ENCODE data around the gene WDR5. TPM values are rescaled to one million over a fixed set of nuclear protein-coding genes. Genes with fewer than 3 reads are reported as not detected.
A peak's percentile ranks its signal among the peaks of the same experiment; 100 is the strongest.

The WDR5 gene
- total RNA-seq, 1 donor from 2014 or later = 16.6 TPM

- intact Hi-C loops (cut with DNase I) = no loop called here
- DNase-seq (ENCODE audit: low spot score) = peak; percentile 84
Measured at GRCh38 chr9:134130503-134131375, 5.1 kb upstream of the WDR5 start.

DNA sequence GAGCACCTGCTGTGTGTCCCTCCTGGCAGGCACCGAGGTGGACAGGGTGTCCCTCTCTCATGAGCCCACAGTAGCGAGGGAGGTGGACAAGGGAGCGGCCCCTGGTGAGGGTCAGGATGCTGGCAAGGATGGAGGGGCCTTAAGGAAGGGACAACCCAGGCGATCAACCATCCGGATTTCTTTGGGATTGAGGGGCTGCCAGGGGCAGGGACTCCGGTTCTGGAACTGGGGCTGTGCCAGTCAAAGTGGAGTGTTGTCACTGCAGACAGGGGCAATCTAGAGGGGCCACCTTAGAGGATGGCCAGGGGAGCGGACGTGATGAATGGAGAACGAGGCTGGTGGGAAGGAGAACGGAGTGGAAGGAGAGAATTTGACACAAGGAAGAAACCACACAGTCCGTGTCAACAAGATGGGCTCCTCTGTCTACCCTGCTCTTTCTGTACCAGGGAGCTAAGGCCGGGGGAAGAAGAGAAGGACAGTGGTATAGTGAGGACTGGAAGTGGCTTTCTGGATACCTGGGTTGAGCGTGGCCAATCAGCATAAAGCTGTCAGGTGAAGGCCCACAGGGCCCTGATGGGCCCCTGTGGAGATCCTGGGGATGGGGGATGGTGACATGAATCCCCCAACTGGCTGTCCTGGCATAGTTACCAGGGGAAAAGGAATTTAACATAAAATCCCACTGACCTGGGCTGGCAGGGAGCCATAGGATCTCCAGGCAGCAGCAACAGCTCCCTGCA lies 4.2 kb upstream of the WDR5 start:
- no peak for DNase-seq (ENCODE audit: low spot score)

DNA sequence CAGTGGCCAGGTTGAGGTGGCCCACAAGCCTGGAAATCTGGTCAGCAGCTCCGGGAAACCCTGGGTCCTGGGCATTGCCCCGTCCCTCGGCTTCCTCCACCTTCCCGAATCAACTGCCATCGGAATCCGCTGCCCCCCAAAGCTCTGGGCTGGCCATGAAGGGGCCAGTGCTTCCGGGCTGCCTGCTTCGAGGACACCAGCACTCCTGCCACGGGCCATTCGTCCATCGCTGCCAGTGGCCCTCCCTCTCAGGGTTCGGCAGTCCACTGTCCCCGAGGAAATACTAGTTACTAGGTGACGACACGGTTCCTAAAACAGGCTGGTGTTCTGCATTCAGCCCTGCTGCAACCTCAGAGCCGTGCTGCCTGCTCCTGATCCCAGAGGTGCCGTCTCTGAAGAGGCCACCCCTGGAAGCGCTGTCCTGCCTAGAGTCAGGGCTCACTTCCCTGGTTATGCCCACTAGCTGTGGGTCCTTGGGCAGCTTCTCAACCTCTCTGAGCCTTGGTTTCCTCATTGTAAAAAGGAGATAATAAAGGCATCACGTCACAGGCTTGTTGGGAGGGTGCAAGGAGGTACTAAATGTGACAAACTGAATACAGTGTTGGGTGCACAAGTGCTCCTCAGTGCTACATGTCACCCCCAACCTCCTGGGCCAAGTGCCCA lies 3.5 kb upstream of the WDR5 start:
- DNase-seq (ENCODE audit: low spot score) = no peak
- intact Hi-C loops (cut with DNase I) = no loop called here

More for the DNA sequence above, 4.2 kb upstream of the WDR5 start:
- intact Hi-C loops (cut with DNase I) = no loop called here

DNA sequence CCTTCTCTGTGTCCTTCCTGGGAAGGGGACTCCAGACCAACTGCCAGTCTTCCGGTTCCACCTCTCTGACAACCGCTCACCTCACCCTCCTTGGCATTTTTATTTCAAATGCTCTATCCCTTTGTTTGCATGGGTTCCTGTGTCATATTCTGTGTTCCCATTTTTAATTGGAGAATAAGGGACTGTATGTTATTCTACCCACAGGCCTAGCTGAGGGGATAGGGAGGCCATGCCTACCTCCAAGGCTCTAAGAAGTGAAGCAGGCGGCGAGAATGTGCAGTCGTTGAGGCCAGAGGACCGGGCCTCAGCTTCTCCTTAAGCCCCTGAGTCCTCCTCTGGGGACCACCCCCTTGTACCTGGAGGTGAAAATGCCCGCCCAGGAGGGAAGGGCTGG lies 936 bp upstream of the WDR5 start:
- DNase-seq (ENCODE audit: low spot score) = no peak
- intact Hi-C loops (cut with DNase I) = loop anchor here (5.0 kb wide), 1 partner anchor 108 kb away; the partner anchor contains the start of gene BRD3OS

DNA sequence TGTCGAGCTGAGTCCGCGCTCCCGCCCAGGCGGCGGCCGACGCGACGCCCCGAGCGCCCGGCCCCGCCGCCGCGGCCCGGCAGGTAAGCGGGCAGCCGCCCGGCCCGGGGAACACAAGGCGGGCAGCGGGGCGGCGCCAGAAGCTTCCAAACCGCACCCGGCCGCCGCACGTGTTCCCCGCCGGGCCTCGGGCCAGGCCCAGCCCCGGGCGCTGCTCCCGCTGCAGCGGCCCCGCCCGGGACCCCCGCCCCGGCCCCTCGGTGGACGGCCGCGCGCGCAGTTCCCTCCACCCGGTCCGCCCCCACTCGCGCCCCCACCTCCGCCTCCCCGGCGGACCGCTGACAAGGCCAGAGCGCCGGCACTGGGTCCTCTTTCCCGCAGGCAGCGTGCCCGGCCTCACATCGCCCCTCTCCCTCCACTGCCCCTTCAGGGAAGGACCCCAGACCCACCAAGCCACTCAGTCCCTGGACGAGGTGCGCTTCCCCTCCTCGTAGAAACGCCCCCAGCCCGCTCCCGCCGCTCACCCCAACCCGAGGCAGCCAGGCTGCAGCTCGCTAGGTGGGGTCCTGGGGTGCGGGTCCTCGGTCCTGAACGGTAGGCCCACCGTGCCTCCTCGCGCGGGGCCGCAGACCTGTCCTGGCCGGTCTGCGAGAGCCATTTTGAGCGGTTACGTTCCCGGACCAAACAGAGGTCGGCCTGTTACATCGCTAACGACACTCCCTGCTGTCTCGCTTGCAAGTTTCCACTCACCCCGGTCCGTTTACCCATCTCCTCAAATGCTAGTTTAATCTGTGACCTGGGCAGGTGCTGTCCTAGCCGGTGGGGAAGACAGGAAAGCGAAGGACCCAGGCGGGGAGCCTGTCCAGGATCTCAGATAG lies 475 bp downstream of the WDR5 start:
- intact Hi-C loops (cut with DNase I) = loop anchor here (5.0 kb wide), 1 partner anchor 109 kb away; the partner anchor contains the start of gene BRD3OS
- no peak for DNase-seq (ENCODE audit: low spot score)

DNA sequence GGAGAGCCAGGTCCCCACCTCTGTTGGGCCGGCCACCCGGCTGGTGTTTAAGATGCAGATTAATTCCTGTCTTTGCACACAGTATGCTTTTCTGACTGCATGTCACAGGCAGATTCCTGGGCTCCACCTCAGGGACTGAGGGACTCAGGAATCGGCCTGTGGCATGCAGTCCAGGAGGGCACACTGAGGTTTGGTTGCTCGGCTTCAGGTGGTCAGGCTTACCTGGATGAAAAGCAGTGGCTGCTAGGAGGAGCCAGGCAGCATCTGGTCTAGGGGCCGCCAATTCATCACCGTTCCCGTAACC lies 1.1 kb downstream of the WDR5 start:
- no peak for DNase-seq (ENCODE audit: low spot score)
- intact Hi-C loops (cut with DNase I) = loop anchor here (5.0 kb wide), 1 partner anchor 110 kb away; the partner anchor contains the start of gene BRD3OS

- intact Hi-C loops (cut with DNase I) = loop anchor here (2.0 to 5.0 kb wide), 2 partner anchors 67 to 111 kb away; partner anchors contain the start of gene BRD3OS
Measured at GRCh38 chr9:134138292-134138691, 2.4 kb downstream of the WDR5 start.

GRCh38 chr9:134139081-134139480 lies 3.2 kb downstream of the WDR5 start:
- intact Hi-C loops (cut with DNase I) = loop anchor here (2.0 to 5.0 kb wide), 2 partner anchors 68 to 112 kb away; partner anchors contain the start of gene BRD3OS
- no peak for DNase-seq (ENCODE audit: low spot score)

More at GRCh38 chr9:134138292-134138691, 2.4 kb downstream of the WDR5 start:
- no peak for DNase-seq (ENCODE audit: low spot score)

DNA sequence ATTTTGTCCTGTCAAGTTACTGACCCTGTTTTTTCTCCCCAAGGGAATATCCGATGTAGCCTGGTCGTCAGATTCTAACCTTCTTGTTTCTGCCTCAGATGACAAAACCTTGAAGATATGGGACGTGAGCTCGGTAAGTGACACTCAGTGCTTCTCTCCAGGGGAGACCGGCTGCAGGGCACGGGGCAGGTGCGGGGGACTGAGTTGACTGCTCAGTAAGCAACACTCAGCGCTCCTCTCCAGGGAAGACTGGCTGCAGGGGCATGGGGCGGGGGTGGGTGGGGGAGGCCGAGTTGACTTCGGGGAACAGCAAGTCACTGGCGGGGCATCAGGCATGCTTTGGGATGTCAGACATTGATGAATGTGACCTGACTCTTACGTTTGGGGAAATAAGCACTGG lies 6.0 kb downstream of the WDR5 start:
- intact Hi-C loops (cut with DNase I) = no loop called here
- no peak for DNase-seq (ENCODE audit: low spot score)

GRCh38 chr9:134144801-134145200 lies 8.9 kb downstream of the WDR5 start:
- intact Hi-C loops (cut with DNase I) = no loop called here
- DNase-seq (ENCODE audit: low spot score) = no peak

GRCh38 chr9:134145262-134145661 lies 9.4 kb downstream of the WDR5 start:
- no peak for DNase-seq (ENCODE audit: low spot score)
- intact Hi-C loops (cut with DNase I) = no loop called here

DNA sequence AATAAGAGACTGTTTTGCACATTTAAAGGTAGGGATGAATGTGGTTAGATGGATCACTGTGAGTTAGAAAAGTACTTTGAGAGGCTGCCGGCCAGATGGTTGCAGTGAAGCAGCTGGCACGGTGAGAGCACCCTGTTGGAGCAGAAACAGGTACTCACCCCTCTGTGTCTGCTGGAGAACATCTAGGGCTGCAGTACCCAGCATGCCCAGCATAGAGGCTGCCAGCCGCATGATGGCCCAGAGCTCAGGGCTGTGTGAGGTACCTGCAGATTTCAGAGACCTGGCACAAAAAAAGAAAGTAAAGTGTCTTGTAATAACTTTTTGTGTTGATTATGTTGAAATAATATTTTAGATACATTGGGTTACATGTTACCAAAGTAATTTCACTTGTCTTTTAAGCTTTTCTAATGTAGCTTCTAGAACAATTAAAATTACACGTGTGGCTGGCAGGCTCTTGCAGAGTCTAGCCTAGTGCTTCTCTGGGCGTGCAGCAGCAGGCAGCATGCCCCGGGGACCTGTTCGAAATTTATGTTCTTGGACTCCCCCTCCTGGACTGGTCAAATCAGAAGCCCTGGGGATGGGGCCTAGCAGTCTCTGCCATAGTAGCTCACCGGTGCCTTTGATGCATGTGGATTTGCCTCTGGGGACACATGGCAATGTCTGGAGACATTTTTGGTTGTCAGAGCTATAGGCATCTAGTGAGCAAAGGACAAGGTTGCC lies 11.1 kb downstream of the WDR5 start:
- no peak for DNase-seq (ENCODE audit: low spot score)
- intact Hi-C loops (cut with DNase I) = no loop called here

DNA sequence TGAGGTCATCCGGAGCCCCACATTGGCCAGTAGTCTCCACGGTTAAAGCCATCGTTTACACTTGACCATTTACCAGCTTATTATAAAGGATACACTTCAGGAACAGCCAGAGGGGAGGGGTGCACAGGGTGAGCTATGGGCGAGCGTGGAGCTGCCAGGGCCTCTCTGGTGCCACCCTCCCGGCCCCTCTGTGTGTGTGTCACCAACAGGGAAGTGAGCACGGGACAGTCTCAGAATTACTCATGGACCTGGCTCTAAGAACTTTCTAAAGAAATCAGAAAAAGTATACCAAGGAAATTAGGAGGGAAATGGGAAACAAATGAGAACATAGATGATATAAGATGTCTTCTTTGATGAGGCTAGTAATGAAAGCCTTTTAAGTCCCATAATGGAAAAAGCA lies 13.5 kb downstream of the WDR5 start:
- intact Hi-C loops (cut with DNase I) = no loop called here

DNA sequence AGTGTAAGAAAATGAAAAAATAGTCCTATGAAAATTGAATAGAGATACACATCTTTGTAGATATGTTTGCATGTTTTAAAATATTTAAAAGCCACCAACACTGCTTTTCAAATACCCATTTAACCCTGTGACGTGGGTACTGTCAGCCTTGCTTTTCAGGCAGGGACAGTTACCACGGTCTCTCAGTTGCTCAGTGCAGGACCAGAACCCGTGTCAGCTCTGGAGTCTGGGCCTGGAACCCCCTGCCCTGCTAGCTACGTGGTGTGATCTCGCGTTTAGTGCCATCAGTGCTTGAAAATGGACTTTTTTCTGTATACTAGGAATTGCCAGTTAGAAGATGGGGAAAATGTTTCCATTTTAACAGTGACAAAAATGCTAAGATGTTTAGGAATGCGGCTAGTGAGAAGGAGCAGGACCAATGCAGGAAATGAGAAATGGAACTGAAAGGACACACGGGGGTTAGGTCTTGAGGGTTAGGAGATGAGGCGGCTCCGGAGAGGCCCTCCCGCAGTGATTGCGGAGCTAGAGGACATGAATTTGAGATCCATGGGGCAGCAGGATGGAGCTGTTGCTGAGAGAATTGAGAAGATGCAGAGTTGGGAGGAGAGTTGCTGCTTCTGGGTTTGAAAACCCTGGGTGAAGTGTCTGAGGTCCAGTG lies 14.8 kb downstream of the WDR5 start:
- DNase-seq (ENCODE audit: low spot score) = no peak
- intact Hi-C loops (cut with DNase I) = no loop called here

More for the DNA sequence above, 13.5 kb downstream of the WDR5 start:
- DNase-seq (ENCODE audit: low spot score) = no peak

- DNase-seq (ENCODE audit: low spot score) = no peak
Measured at GRCh38 chr9:134152022-134152448, 16.2 kb downstream of the WDR5 start.

DNA sequence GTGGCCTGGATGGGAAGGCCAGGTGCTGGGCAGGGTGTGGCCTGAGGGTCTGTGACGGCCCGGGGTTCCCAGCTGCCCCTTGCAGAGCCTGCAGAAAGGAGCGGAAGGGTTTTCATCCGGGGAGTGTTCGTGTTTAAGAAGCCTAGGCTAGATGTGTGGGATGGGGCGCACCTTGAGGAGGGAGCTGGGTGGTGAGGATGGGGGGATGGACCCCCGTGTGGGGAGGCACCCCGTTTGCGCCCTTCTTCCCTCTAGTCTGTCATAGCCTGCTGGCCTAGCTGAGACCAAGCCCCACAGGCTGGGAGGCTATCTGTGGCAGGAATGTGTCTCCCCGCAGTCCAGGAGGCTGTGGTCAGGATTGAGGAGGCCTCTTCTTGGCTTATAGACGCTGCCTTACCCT lies 16.6 kb downstream of the WDR5 start:
- intact Hi-C loops (cut with DNase I) = no loop called here
- DNase-seq (ENCODE audit: low spot score) = no peak

More at GRCh38 chr9:134152022-134152448, 16.2 kb downstream of the WDR5 start:
- intact Hi-C loops (cut with DNase I) = no loop called here

GRCh38 chr9:134153450-134153849 lies 17.6 kb downstream of the WDR5 start:
- intact Hi-C loops (cut with DNase I) = no loop called here
- DNase-seq (ENCODE audit: low spot score) = no peak

DNA sequence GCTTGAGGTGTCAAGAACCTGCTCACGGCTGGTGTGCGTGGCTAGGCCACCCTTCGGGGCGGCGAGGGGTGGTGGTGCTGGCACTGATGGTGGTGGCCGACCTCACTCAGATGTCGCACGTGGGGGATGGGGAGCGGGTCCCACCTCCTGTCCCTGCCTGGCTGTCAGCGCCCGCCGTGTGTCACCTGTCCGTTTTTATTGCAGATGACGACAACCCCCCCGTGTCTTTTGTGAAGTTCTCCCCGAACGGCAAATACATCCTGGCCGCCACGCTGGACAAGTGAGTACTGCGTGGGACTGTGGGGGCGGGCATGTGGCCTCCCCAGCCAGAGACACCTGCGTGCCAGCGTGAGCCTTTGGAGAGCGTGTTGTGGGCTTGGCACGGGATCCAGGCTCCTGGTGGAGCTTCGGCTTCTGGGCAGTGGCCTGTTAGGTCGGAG lies 18.4 kb downstream of the WDR5 start:
- intact Hi-C loops (cut with DNase I) = no loop called here
- no peak for DNase-seq (ENCODE audit: low spot score)
